SK-N-SH (cell line): ENCODE results near the gene PEDS1. TPM values are rescaled to one million over a fixed set of nuclear protein-coding genes. Genes with fewer than 3 reads are reported as not detected.

ENCODE experiments used
- CTCF ChIA-PET: fragments of 300-600, 350-600 bp; formaldehyde crosslinking; extraction: SDS; loops from one replicate; lab custom pipeline; 2021; lab: Yijun Ruan, JAX
- POLR2A ChIA-PET: fragments of 350-600 bp; sonication (Branson Sonifier 250); formaldehyde crosslinking; extraction: SDS; loops from one replicate; lab custom pipeline; 2020; ENCODE audit warnings: antibody characterized with exemption, inconsistent platforms; lab: Yijun Ruan, JAX
- DNase-seq: peaks from one replicate; pipeline ENCODE4 v3.0.0; 2012
- H2AFZ ChIP-seq: fragments of 200-600 bp; sonication (generic); 2 replicates; pipeline ENCODE4 v1.8.1; 2016; ENCODE audit warnings: antibody characterized with exemption, mild to moderate bottlenecking, low read depth
- H3F3A ChIP-seq: fragments of 200-600 bp; sonication (generic); replicated peaks from 2 replicates; pipeline ENCODE3; 2016; ENCODE audit warnings: antibody characterized with exemption, mild to moderate bottlenecking; ENCODE audit not compliant: insufficient read depth
- H3K27ac ChIP-seq, 2 experiments: fragments of 200-500 bp in 1 of 2; fragments of 200-600 bp in 1 of 2; sonication (Bioruptor generic) in 1 of 2; sonication (generic), shearing (Covaris generic) in 1 of 2; 2 replicates each; pipeline versions ENCODE4 v1.5.1 to v1.6.1; 2014 to 2016; ENCODE audit warnings: low read depth in 2 of 2, inconsistent platforms in 1 of 2, low read length in 1 of 2, mild to moderate bottlenecking in 1 of 2, mixed read lengths in 1 of 2
- H3K27me3 ChIP-seq: fragments of 200-600 bp; sonication (generic), shearing (Covaris generic); 2 replicates; pipeline ENCODE4 v1.6.1; 2016; ENCODE audit warnings: mixed run types; ENCODE audit not compliant: insufficient read depth
- H3K36me3 ChIP-seq, 2 experiments: fragments of 200-500 bp in 1 of 2; fragments of 200-600 bp in 1 of 2; sonication (Bioruptor generic) in 1 of 2; sonication (generic) in 1 of 2; replicated peaks in 1 of 2; 2 replicates each; pipeline versions ENCODE3 to v1.5.1; 2014 to 2016; ENCODE audit warnings: low read length in 1 of 2, mild to moderate bottlenecking in 1 of 2; ENCODE audit not compliant: insufficient read depth in 2 of 2, control insufficient read depth in 1 of 2
- H3K4me1 ChIP-seq, 2 experiments: fragments of 200-500 bp in 1 of 2; fragments of 200-600 bp in 1 of 2; sonication (Bioruptor generic) in 1 of 2; sonication (generic), shearing (Covaris generic) in 1 of 2; 2 replicates each; pipeline versions ENCODE4 v1.5.1 to v1.6.1; 2014 to 2016; ENCODE audit warnings: low read depth in 1 of 2, low read length in 1 of 2, mixed run types in 1 of 2; ENCODE audit not compliant: insufficient read depth in 2 of 2, control insufficient read depth in 1 of 2
- H3K4me2 ChIP-seq: fragments of 200-600 bp; sonication (generic), shearing (Covaris generic); 2 replicates; pipeline ENCODE4 v1.6.1; 2017; ENCODE audit warnings: mixed run types
- H3K4me3 ChIP-seq, 2 experiments: fragments of 200-500 bp in 1 of 2; fragments of 200-600 bp in 1 of 2; sonication (Bioruptor generic) in 1 of 2; sonication (generic), shearing (Covaris generic) in 1 of 2; 2 replicates each; pipeline versions ENCODE4 v1.5.1 to v1.8.1; 2014 to 2016; ENCODE audit warnings: low read depth in 2 of 2, inconsistent platforms in 1 of 2, low read length in 1 of 2, mild to moderate bottlenecking in 1 of 2, mixed read lengths in 1 of 2, moderate library complexity in 1 of 2
- H3K79me2 ChIP-seq: fragments of 200-600 bp; sonication (generic); 2 replicates; pipeline ENCODE4 v1.8.1; 2017; ENCODE audit warnings: mild to moderate bottlenecking; ENCODE audit not compliant: insufficient read depth
- H3K9ac ChIP-seq: fragments of 200-600 bp; sonication (generic); 2 replicates; pipeline ENCODE4 v1.6.1; 2017; ENCODE audit warnings: mixed run types
- H3K9me2 ChIP-seq: fragments of 200-600 bp; sonication (generic); 2 replicates; pipeline ENCODE4 v1.6.1; 2017; ENCODE audit warnings: mixed run types
- H3K9me3 ChIP-seq: fragments of 200-600 bp; sonication (generic); 2 replicates; pipeline ENCODE4 v1.6.1; 2017; ENCODE audit warnings: mixed run types, mild to moderate bottlenecking, moderate library complexity
- H4K20me1 ChIP-seq: fragments of 200-600 bp; sonication (generic); 2 replicates; pipeline ENCODE4 v1.6.1; 2017; ENCODE audit warnings: mild to moderate bottlenecking, mixed run types; ENCODE audit not compliant: insufficient read depth
- CHD2 ChIP-seq: fragments of 150-350 bp; IDR thresholded peaks from 2 replicates; pipeline ENCODE4 v1.6.1; 2018; ENCODE audit warnings: low read length; ENCODE audit not compliant: partially characterized antibody
- EP300 ChIP-seq, 2 experiments: IDR thresholded peaks; 2 replicates each; pipeline versions ENCODE4 v1.4.0 to v1.6.1; 2012; ENCODE audit warnings: borderline replicate concordance in 1 of 2, low read depth in 1 of 2, low read length in 1 of 2
- EZH2phosphoT487 ChIP-seq: fragments of 200-600 bp; sonication (generic); IDR thresholded peaks from 2 replicates; pipeline ENCODE4 v1.6.1; 2017; ENCODE audit warnings: low read depth, mixed run types, mild to moderate bottlenecking, antibody characterized with exemption, moderate library complexity, borderline replicate concordance
- FOSL2 ChIP-seq: IDR thresholded peaks from 2 replicates; pipeline ENCODE4 v1.4.0; 2012; ENCODE audit warnings: low read depth, mild to moderate bottlenecking, moderate library complexity, borderline replicate concordance
- GABPA ChIP-seq: IDR thresholded peaks from 2 replicates; pipeline ENCODE4 v1.4.0; 2012; ENCODE audit warnings: low read depth, mild to moderate bottlenecking
- GATA2 ChIP-seq: sonication (generic); formaldehyde crosslinking; IDR thresholded peaks from 2 replicates; pipeline ENCODE4 v1.5.0; 2020; ENCODE audit warnings: mild to moderate bottlenecking, missing genetic modification reagents
- JUND ChIP-seq: IDR thresholded peaks from 2 replicates; pipeline ENCODE4 v1.4.0; 2012
- MEF2A ChIP-seq: IDR thresholded peaks from 2 replicates; pipeline ENCODE4 v1.4.0; 2012; ENCODE audit warnings: low read depth, borderline replicate concordance
- MXI1 ChIP-seq: IDR thresholded peaks from 2 replicates; pipeline ENCODE4 v1.6.1; 2012; ENCODE audit warnings: mild to moderate bottlenecking, low read depth, low read length, improper control_type of control experiment
- NFIC ChIP-seq: IDR thresholded peaks from 2 replicates; pipeline ENCODE4 v1.4.0; 2012; ENCODE audit warnings: borderline replicate concordance
- POLR2AphosphoS5 ChIP-seq: IDR thresholded peaks from 2 replicates; pipeline ENCODE4 v1.6.1; 2012; ENCODE audit warnings: low read depth, low read length
- SIN3A ChIP-seq: IDR thresholded peaks from 2 replicates; pipeline ENCODE4 v1.6.1; 2012; ENCODE audit warnings: low read depth, mild to moderate bottlenecking, low read length, moderate library complexity, borderline replicate concordance
- TAF1 ChIP-seq: IDR thresholded peaks from 2 replicates; pipeline ENCODE4 v1.6.1; 2012; ENCODE audit warnings: low read depth, mild to moderate bottlenecking, low read length, moderate library complexity, borderline replicate concordance
- TCF12 ChIP-seq: IDR thresholded peaks from 2 replicates; pipeline ENCODE4 v1.4.0; 2012
- YY1 ChIP-seq: IDR thresholded peaks from 2 replicates; pipeline ENCODE4 v1.4.0; 2012; ENCODE audit warnings: low read depth, mild to moderate bottlenecking
- WGBS: methylation state at CpG from one replicate; pipeline ENCODE4 v1.1.6; 2017; ENCODE audit warnings: low lambda C conversion rate; 5-methylcytosine and 5-hydroxymethylcytosine counted together
- polyA plus RNA-seq, 3 experiments: library from polyadenylated mRNA; depleted of rRNA; stranded (reverse); fragments of >200 nt; gene quantifications; 2 replicates each; pipeline ENCODE4 v1.2.3, GENCODE V29; 2012
- TF ChIP-seq, protein P1 (sequence below): IDR thresholded peaks from 2 replicates; pipeline ENCODE4 v1.4.0; 2012; ENCODE audit warnings: low read depth, borderline replicate concordance
- TF ChIP-seq, protein P2 (sequence below): IDR thresholded peaks from 2 replicates; pipeline ENCODE4; 2012
- TF ChIP-seq, protein P3 (sequence below): fragments of 150-350 bp; IDR thresholded peaks from 2 replicates; pipeline ENCODE4 v1.6.1; 2016; ENCODE audit warnings: mild to moderate bottlenecking, low read depth, low read length
- TF ChIP-seq, protein P4 (sequence below): IDR thresholded peaks from 2 replicates; pipeline ENCODE4 v1.6.1; 2012; ENCODE audit warnings: mild to moderate bottlenecking, low read depth, low read length, moderate library complexity
- TF ChIP-seq, protein P5 (sequence below): fragments of 150-350 bp; IDR thresholded peaks from 2 replicates; pipeline ENCODE4 v1.6.1; 2017; ENCODE audit warnings: antibody characterized with exemption, low read length, low read depth, borderline replicate concordance

The PEDS1 gene
- polyA plus RNA-seq, 1 of the 3 experiments (the other 2 are of a cell fraction), result 18.3 TPM

DNA sequence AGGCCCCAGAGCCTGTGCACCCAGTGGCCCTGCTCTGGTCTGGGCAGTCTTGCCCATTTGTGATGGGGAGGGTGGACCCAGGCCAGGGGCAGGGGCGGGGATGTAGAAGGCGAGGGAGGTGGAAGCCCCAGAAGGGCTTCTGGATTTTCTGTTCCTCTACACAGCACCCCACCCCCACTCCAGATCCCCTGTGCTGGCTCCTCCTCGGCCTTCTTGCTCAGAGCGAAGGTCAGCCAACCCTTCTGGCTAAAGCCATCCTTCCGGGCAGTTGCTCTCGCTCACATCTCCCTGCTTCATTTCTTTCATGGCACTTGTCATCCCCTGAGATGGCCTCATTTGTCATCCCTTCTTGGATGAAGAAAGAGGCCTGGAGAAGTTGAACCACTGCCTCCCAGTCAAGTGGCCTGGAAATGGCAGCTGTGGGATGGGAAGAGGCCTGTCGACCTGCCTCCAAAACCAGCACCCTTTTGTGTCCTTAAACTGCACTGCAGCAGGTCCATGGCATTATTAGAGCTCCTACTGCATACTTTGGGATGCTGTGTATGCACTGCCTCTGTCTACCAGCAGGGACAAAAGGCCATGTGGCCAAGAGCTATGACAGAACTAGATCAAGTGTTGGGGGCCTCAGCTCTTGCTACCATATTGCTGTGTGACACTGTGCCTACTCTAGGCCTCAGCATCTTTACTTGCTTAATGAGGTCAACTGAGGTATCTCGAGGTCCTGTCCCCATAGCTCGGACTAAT is 19.9 kb downstream of the PEDS1 start:
- Histone ChIP-seq H3K36me3 (peaks cover 0 to 15% of the 10 kb centered on the region in 2 experiments), H3K27ac (no peak overlapping the region), H3K27me3 (no peaks in the 10 kb centered on the region), H2AFZ (no peak overlapping the region), H3K9me3 (no peaks in the 10 kb centered on the region)
- CTCF ChIA-PET, result interaction anchor here (0.7 to 7.0 kb wide), 10 partner anchors 8 to 451 kb away, joined by 3 to 44 read pairs (median 6); no protein-coding TSS in a partner anchor
- TF ChIP-seq TAF1 (no peak), GABPA (no peak), YY1 (no peak), FOSL2 (no peak), EZH2phosphoT487 (no peak), NFIC (no peak), JUND (no peak), EP300 (IDR thresholded peaks at IDR 0.05; ENCODE audit: borderline replicate concordance in 1 of 2, low read depth in 1 of 2, low read length in 1 of 2) (no peak), MEF2A (no peak), SIN3A (no peak), CHD2 (no peak), TCF12 (no peak), POLR2AphosphoS5 (no peak), MXI1 (no peak), GATA2 (CRISPR knock-in tag) (no peak)
- TF ChIP-seq, protein P1, sequence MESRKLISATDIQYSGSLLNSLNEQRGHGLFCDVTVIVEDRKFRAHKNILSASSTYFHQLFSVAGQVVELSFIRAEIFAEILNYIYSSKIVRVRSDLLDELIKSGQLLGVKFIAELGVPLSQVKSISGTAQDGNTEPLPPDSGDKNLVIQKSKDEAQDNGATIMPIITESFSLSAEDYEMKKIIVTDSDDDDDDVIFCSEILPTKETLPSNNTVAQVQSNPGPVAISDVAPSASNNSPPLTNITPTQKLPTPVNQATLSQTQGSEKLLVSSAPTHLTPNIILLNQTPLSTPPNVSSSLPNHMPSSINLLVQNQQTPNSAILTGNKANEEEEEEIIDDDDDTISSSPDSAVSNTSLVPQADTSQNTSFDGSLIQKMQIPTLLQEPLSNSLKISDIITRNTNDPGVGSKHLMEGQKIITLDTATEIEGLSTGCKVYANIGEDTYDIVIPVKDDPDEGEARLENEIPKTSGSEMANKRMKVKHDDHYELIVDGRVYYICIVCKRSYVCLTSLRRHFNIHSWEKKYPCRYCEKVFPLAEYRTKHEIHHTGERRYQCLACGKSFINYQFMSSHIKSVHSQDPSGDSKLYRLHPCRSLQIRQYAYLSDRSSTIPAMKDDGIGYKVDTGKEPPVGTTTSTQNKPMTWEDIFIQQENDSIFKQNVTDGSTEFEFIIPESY, result no peak
- TF ChIP-seq, protein P2, sequence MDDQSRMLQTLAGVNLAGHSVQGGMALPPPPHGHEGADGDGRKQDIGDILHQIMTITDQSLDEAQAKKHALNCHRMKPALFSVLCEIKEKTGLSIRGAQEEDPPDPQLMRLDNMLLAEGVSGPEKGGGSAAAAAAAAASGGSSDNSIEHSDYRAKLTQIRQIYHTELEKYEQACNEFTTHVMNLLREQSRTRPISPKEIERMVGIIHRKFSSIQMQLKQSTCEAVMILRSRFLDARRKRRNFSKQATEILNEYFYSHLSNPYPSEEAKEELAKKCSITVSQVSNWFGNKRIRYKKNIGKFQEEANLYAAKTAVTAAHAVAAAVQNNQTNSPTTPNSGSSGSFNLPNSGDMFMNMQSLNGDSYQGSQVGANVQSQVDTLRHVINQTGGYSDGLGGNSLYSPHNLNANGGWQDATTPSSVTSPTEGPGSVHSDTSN, result no peak
- TF ChIP-seq, protein P3, sequence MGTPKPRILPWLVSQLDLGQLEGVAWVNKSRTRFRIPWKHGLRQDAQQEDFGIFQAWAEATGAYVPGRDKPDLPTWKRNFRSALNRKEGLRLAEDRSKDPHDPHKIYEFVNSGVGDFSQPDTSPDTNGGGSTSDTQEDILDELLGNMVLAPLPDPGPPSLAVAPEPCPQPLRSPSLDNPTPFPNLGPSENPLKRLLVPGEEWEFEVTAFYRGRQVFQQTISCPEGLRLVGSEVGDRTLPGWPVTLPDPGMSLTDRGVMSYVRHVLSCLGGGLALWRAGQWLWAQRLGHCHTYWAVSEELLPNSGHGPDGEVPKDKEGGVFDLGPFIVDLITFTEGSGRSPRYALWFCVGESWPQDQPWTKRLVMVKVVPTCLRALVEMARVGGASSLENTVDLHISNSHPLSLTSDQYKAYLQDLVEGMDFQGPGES, result no peak
- TF ChIP-seq, protein P4, sequence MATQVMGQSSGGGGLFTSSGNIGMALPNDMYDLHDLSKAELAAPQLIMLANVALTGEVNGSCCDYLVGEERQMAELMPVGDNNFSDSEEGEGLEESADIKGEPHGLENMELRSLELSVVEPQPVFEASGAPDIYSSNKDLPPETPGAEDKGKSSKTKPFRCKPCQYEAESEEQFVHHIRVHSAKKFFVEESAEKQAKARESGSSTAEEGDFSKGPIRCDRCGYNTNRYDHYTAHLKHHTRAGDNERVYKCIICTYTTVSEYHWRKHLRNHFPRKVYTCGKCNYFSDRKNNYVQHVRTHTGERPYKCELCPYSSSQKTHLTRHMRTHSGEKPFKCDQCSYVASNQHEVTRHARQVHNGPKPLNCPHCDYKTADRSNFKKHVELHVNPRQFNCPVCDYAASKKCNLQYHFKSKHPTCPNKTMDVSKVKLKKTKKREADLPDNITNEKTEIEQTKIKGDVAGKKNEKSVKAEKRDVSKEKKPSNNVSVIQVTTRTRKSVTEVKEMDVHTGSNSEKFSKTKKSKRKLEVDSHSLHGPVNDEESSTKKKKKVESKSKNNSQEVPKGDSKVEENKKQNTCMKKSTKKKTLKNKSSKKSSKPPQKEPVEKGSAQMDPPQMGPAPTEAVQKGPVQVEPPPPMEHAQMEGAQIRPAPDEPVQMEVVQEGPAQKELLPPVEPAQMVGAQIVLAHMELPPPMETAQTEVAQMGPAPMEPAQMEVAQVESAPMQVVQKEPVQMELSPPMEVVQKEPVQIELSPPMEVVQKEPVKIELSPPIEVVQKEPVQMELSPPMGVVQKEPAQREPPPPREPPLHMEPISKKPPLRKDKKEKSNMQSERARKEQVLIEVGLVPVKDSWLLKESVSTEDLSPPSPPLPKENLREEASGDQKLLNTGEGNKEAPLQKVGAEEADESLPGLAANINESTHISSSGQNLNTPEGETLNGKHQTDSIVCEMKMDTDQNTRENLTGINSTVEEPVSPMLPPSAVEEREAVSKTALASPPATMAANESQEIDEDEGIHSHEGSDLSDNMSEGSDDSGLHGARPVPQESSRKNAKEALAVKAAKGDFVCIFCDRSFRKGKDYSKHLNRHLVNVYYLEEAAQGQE, result no peak
- TF ChIP-seq, protein P5, sequence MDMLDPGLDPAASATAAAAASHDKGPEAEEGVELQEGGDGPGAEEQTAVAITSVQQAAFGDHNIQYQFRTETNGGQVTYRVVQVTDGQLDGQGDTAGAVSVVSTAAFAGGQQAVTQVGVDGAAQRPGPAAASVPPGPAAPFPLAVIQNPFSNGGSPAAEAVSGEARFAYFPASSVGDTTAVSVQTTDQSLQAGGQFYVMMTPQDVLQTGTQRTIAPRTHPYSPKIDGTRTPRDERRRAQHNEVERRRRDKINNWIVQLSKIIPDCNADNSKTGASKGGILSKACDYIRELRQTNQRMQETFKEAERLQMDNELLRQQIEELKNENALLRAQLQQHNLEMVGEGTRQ, result no peak
- TF ChIP-seq, all 33 proteins: peak for 0
- Histone ChIP-seq H3K4me2 (no peak overlapping the region), H3K9ac (no peak overlapping the region), H3K4me3 (no peak overlapping the region), H3K79me2 (peaks cover 22% of the 10 kb centered on the region; the same call in 1 of the 2 replicates), H3K4me1 (no peaks in the 10 kb centered on the region; a peak in 2 of 4 replicates), H4K20me1 (no peaks in the 10 kb centered on the region), H3F3A (no peaks in the 10 kb centered on the region), H3K9me2 (no peaks in the 10 kb centered on the region)
- DNase-seq, result no peak
- WGBS, result 88% methylated on average over 7 of the region's 9 CpGs
- POLR2A ChIA-PET, result no interaction called here
